GM18507 (cell line): Measurements from ENCODE around the gene ZNF276.

Source experiments
- DNase-seq: peaks from one replicate; pipeline ENCODE4 v3.0.0; 2011; ENCODE audit warnings: low read depth; ENCODE audit not compliant: insufficient read length; ENCODE audit errors: extremely low spot score
- FAIRE-seq: peaks from 2 replicates; lab custom pipeline; 2011; peaks lifted over from hg19 to GRCh38; lab: Jason Lieb, UNC

The ZNF276 gene

DNA sequence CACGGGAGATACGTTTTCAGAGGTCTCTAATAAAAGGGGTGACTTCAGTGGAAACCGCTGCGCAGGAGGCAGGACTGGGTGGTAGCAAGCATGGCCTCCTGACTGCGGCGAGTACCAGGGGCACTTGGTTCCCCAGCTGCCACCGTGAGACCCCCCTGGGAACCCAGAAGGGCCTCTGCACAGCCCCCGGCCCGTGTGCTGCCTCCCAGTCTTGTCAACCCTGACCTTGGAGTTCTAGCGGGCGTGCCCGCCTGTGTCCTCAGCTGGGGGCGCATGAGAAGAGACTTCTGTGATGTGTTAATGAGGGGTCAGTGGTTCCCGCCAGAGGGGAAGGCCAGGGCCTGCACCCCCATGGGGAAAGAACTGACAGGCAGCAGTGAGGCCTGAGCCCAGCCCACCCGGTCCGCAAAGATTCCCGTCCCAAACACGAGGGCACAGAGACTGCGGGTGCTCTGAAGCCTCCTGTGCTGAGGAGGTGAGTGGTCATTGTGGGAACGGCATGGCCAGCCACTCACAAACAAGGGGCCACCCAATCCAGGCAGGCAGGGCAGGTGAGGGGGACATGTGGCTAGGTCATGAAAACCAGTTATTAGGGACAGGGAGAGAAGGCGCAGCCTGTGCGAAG is 9.4 kb downstream of the ZNF276 start:
- DNase-seq (no peak), FAIRE-seq (no peak)

GRCh38 chr16:89732142-89732917 is 11.0 kb downstream of the ZNF276 start:
- DNase-seq (no peak), FAIRE-seq (no peak)

- no peak for FAIRE-seq
Measured at GRCh38 chr16:89732918-89733242, 11.5 kb downstream of the ZNF276 start.

DNA sequence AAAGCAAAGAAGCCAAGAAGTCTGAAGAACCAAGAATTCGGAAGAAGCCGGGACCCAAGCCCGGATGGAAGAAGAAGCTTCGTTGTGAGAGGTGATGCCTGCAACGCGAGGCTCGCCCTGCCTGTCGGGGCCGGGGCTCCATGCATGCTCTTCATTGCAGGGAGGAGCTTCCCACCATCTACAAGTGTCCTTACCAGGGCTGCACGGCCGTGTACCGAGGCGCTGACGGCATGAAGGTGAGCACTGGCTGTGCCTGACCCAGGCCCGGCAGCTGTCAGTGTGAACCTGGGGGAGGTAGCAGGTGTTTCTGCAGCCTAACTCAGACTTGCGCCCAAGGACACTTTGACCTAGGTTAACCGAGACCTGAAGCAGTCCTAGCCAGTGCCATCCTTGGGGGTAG is 12.0 kb downstream of the ZNF276 start:
- no peak for FAIRE-seq
- DNase-seq, result no peak

More at GRCh38 chr16:89732918-89733242, 11.5 kb downstream of the ZNF276 start:
- DNase-seq, result no peak

DNA sequence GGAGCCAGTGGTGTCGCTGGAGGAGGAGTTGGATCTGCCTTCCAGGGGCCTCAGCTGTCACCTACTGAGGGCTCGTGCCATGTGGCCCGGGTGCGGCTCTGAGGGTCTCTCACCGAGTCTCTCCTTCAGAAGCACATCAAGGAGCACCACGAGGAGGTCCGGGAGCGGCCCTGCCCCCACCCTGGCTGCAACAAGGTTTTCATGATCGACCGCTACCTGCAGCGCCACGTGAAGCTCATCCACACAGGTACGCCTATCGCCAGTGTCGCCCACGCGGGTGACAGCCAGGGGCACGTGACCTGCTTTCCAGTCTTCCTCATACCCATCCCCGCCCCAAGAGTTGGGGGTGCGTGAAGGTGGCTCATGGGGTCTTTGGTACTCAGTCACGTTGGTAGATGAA is 12.5 kb downstream of the ZNF276 start:
- no peak for FAIRE-seq

GRCh38 chr16:89736554-89736953 is 15.2 kb downstream of the ZNF276 start:
- no peak for FAIRE-seq

More for the DNA sequence above, 12.5 kb downstream of the ZNF276 start:
- DNase-seq, result no peak

GRCh38 chr16:89737341-89738071 is 16.2 kb downstream of the ZNF276 start:
- FAIRE-seq, result no peak
- no peak for DNase-seq

More at GRCh38 chr16:89736554-89736953, 15.2 kb downstream of the ZNF276 start:
- no peak for DNase-seq

- DNase-seq, result no peak
- no peak for FAIRE-seq
Measured at GRCh38 chr16:89738072-89738377, 16.7 kb downstream of the ZNF276 start.

DNA sequence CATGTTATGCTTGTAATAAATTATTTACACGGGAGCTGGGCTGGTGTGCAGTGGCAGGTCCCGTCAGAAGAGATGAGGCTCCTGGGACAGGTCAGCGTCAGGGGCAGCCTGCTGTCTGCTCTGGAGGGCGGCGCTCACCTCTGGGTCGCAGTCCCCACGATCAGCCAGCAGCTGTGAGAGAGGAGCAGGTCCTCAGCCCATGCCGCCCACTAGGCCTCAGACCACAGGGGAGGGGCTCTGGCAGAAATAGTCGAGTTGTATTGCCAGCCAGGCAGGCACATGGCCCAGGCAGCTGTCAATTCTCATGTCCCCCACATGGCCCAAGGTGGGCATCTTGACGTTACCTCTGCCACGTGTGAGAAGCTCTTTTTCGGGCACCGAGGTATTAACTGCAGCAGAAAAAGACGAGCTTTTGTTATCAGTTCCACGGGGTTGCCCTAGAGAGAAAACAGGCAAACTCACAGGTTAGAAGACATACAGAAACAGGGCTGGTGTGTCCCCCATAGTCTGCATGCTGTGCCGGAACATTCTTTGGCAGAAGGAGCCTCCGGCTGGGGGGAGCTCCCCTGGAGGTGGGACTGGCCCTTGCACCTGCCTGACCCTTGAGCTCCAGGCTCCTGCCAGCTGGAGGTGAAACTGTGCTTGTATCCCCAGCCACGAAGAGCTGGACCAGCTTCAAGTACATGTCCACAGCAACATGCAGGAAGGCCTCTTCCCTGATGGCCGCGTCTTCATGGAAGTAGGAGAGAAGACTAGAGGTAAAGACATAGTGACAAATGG is 17.4 kb downstream of the ZNF276 start:
- FAIRE-seq (no peak), DNase-seq (no peak)

DNA sequence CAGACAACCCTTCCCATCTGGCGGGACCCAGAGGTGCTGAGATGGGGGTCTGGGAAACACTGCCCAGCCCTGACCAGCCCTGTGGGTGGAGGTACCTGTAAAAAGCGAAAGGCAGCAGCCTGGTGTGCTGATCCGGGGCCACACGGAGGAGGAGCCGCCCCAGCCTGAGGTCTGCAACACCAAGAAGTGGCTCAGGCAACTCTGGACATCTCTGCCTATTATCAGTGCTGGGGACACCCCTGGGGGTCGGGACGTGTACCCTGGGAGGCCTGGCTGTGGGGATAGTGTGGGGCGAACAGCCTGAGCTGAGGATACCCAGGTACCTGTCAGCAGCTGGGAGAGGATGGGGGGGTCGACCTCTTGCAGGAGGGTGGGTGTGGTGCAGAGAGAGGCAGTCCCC is 18.0 kb downstream of the ZNF276 start:
- FAIRE-seq (no peak), DNase-seq (no peak)

- no peak for FAIRE-seq
- DNase-seq, result no peak
Measured at GRCh38 chr16:89741342-89742014, 20.1 kb downstream of the ZNF276 start.

GRCh38 chr16:89742948-89743347 is 21.6 kb downstream of the ZNF276 start:
- FAIRE-seq, result no peak
- no peak for DNase-seq

GRCh38 chr16:89744813-89745212 is 23.5 kb downstream of the ZNF276 start:
- no peak for DNase-seq
- no peak for FAIRE-seq

- DNase-seq, result no peak
- no peak for FAIRE-seq
Measured at GRCh38 chr16:89746043-89746442, 24.7 kb downstream of the ZNF276 start.

GRCh38 chr16:89748076-89748475 is 26.7 kb downstream of the ZNF276 start:
- FAIRE-seq (no peak), DNase-seq (no peak)

GRCh38 chr16:89748921-89749320 is 27.6 kb downstream of the ZNF276 start:
- DNase-seq (no peak), FAIRE-seq (no peak)

DNA sequence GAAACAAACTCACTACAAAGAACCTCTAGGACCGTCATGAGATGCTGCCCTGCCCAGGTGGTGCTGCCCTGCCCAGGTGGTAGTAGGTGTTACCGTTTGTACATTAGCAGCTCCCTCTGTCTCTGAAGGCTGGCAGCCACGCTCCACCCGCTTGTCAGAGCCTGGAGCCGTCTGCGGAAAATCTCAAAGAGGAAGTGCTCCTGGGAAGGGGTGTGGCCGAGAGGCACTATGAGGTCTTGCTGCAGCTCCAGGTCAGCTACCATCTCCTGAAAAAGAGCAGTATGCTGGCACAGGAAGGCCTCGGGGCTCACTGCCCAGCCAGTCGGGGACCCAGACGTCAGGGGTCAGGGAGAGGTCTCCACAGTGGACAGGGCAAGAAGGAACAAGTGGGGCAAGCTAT is 28.3 kb downstream of the ZNF276 start:
- DNase-seq (no peak), FAIRE-seq (no peak)

- DNase-seq (no peak), FAIRE-seq (no peak)
Measured at GRCh38 chr16:89759746-89760340, 38.5 kb downstream of the ZNF276 start.

DNA sequence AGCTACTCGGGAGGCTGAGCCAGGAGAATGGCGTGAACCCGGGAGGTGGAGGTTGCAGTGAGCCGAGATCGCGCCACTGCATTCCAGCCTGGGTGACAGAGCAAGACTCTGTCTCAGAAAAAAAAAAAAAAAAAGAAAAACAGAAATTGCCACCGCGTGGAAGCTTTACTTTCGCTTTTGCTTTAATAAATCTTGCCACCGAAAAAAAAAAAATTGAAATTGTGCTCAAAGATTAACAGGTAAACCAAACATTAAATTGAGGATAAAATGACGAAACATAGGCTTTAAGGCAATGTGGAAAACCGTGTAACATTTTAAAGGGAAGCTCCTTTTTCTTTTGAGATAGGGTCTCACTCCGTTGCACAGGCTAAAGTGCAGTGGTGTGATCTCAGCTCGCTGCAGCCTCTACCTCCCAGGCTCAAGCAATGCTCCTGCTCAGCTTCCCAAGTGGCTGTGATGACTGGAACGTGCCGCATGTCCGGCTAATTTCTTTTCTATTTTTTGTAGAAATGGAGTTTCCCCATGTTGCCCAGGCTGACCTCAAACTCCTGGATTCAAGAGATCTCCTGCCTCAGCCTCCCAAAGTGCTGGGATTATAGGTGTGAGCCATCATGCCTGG is 40.1 kb downstream of the ZNF276 start:
- FAIRE-seq (peak; percentile 31), DNase-seq (no peak)
